IMR-90 (cell line): ENCODE data around the gene NFIX. TPM values are rescaled to one million over a fixed set of nuclear protein-coding genes. Genes with fewer than 3 reads are reported as not detected.

Source experiments
- ATAC-seq: fragments of 200-7000 bp; cut with Tn5 transposase; 2 replicates; pipeline ENCODE4 v1.9.1; 2020; ENCODE audit warnings: low read depth, mild to moderate bottlenecking, moderate library complexity
- BruUV-seq: library from RNA; stranded (reverse); fragments of 400-500 nt; replicated peaks from 2 replicates; lab custom pipeline; 2021; lab: Mats Ljungman, UMichigan
- CTCF ChIA-PET: fragments of 300-600 bp; formaldehyde crosslinking; extraction: SDS; loops from one replicate; lab custom pipeline; 2021; ENCODE audit warnings: antibody characterized with exemption; lab: Yijun Ruan, JAX
- POLR2A ChIA-PET: fragments of 300-600 bp; sonication (Branson Sonifier 250); formaldehyde crosslinking; loops from one replicate; lab custom pipeline; 2022; ENCODE audit warnings: antibody characterized with exemption; ENCODE audit not compliant: unreplicated experiment; lab: Charles Lee
- DNase-seq: peaks from one replicate; pipeline ENCODE4 v3.0.0; 2013
- H2AFZ ChIP-seq: replicated peaks from 2 replicates; pipeline ENCODE3; 2013; ENCODE audit warnings: low read length, mild to moderate bottlenecking; ENCODE audit not compliant: poor library complexity
- H2AK5ac ChIP-seq: 2 replicates; pipeline ENCODE4 v1.6.1; 2013; ENCODE audit warnings: low read depth, low read length, inconsistent platforms
- H2AK9ac ChIP-seq: replicated peaks from 2 replicates; pipeline ENCODE3; 2013; ENCODE audit warnings: mild to moderate bottlenecking, low read depth, low read length, moderate library complexity; ENCODE audit not compliant: poor library complexity
- H2BK120ac ChIP-seq: 2 replicates; pipeline ENCODE4 v1.6.1; 2013; ENCODE audit warnings: low read depth, low read length, inconsistent platforms
- H2BK15ac ChIP-seq: 3 replicates; pipeline ENCODE4 v1.6.1; 2013; ENCODE audit warnings: low read depth, low read length, inconsistent platforms
- H2BK20ac ChIP-seq: 2 replicates; pipeline ENCODE4 v1.6.1; 2013; ENCODE audit warnings: low read depth, mild to moderate bottlenecking, inconsistent platforms, low read length, moderate library complexity
- H2BK5ac ChIP-seq: 2 replicates; pipeline ENCODE4 v1.6.1; 2013; ENCODE audit warnings: mild to moderate bottlenecking, low read depth, low read length, inconsistent platforms; ENCODE audit not compliant: poor library complexity, severe bottlenecking
- H3K14ac ChIP-seq: replicated peaks from 2 replicates; pipeline ENCODE4 v1.6.1; 2013; ENCODE audit warnings: low read depth, low read length, inconsistent platforms
- H3K18ac ChIP-seq: 2 replicates; pipeline ENCODE4 v1.6.1; 2013; ENCODE audit warnings: low read depth, low read length, control low read depth
- H3K23ac ChIP-seq: 2 replicates; pipeline ENCODE4 v1.6.1; 2013; ENCODE audit warnings: low read depth, low read length, inconsistent platforms
- H3K27ac ChIP-seq: 2 replicates; pipeline ENCODE4 v1.5.1; 2013; ENCODE audit warnings: mild to moderate bottlenecking, control low read depth, low read length; ENCODE audit not compliant: insufficient read depth
- H3K27me3 ChIP-seq: 2 replicates; pipeline ENCODE4 v1.6.1; 2013; ENCODE audit warnings: low read length; ENCODE audit not compliant: control insufficient read depth, insufficient read depth
- H3K36me3 ChIP-seq: 2 replicates; pipeline ENCODE4 v1.6.1; 2013; ENCODE audit warnings: low read length, mixed read lengths; ENCODE audit not compliant: control insufficient read depth, insufficient read depth
- H3K4ac ChIP-seq: 2 replicates; pipeline ENCODE4 v1.6.1; 2013; ENCODE audit warnings: low read depth, low read length, inconsistent platforms
- H3K4me1 ChIP-seq: 2 replicates; pipeline ENCODE4 v1.6.1; 2013; ENCODE audit warnings: low read length, mixed read lengths; ENCODE audit not compliant: control insufficient read depth, insufficient read depth
- H3K4me2 ChIP-seq: 2 replicates; pipeline ENCODE4 v1.6.1; 2013; ENCODE audit warnings: low read depth, mild to moderate bottlenecking, control low read depth, low read length, moderate library complexity
- H3K4me3 ChIP-seq: 2 replicates; pipeline ENCODE4 v1.5.1; 2013; ENCODE audit warnings: low read depth, mild to moderate bottlenecking, control low read depth, low read length, moderate library complexity; ENCODE audit not compliant: insufficient read depth
- H3K56ac ChIP-seq: 2 replicates; pipeline ENCODE4 v1.6.1; 2013; ENCODE audit warnings: low read length, inconsistent platforms; ENCODE audit not compliant: insufficient read depth; ENCODE audit errors: extremely low read depth
- H3K79me1 ChIP-seq, 2 experiments: 2 replicates each; pipeline ENCODE4 v1.6.1; 2013; ENCODE audit warnings: low read length in 2 of 2, inconsistent platforms in 1 of 2, low read depth in 1 of 2
- H3K9ac ChIP-seq: 2 replicates; pipeline ENCODE4 v1.6.1; 2013; ENCODE audit warnings: low read depth, low read length, control low read depth
- H3K9me1 ChIP-seq: 2 replicates; pipeline ENCODE4 v1.6.1; 2013; ENCODE audit warnings: low read length, inconsistent platforms; ENCODE audit not compliant: insufficient read depth
- H3K9me3 ChIP-seq: 2 replicates; pipeline ENCODE4 v1.6.1; 2013; ENCODE audit warnings: low read length; ENCODE audit not compliant: control insufficient read depth, insufficient read depth
- H4K20me1 ChIP-seq: 2 replicates; pipeline ENCODE4 v1.6.1; 2013; ENCODE audit warnings: low read length, inconsistent platforms; ENCODE audit not compliant: insufficient read depth
- H4K5ac ChIP-seq: 2 replicates; pipeline ENCODE4 v1.6.1; 2013; ENCODE audit warnings: mild to moderate bottlenecking, low read depth, low read length, control low read depth
- H4K8ac ChIP-seq, 2 experiments: 2 replicates each; pipeline ENCODE4 v1.6.1; 2013; ENCODE audit warnings: low read depth in 2 of 2, low read length in 2 of 2, control low read depth in 1 of 2, inconsistent platforms in 1 of 2
- H4K91ac ChIP-seq: 2 replicates; pipeline ENCODE4 v1.6.1; 2013; ENCODE audit warnings: low read depth, low read length, inconsistent platforms; ENCODE audit not compliant: insufficient read depth
- BHLHE40 ChIP-seq: fragments of 150-350 bp; IDR thresholded peaks from 2 replicates; pipeline ENCODE4 v1.6.1; 2016; ENCODE audit warnings: mild to moderate bottlenecking, low read depth, low read length
- CHD1 ChIP-seq: IDR thresholded peaks from 2 replicates; pipeline ENCODE4 v1.6.1; 2012; ENCODE audit warnings: low read depth, low read length, improper control_type of control experiment
- CTCF ChIP-seq: conservative IDR thresholded peaks from 2 replicates; pipeline ENCODE4 v1.5.1; 2012; ENCODE audit warnings: mild to moderate bottlenecking, low read depth, low read length, improper control_type of control experiment
- ELK1 ChIP-seq: fragments of 150-350 bp; IDR thresholded peaks from 2 replicates; pipeline ENCODE4 v1.6.1; 2016; ENCODE audit warnings: low read depth, mild to moderate bottlenecking, low read length, moderate library complexity, borderline replicate concordance
- FOS ChIP-seq: fragments of 150-350 bp; IDR thresholded peaks from 2 replicates; pipeline ENCODE4 v1.6.1; 2016; ENCODE audit warnings: low read depth, low read length
- MAFK ChIP-seq: IDR thresholded peaks from 2 replicates; pipeline ENCODE4 v1.6.1; 2012; ENCODE audit warnings: low read depth, low read length, improper control_type of control experiment
- MAZ ChIP-seq: IDR thresholded peaks from 2 replicates; pipeline ENCODE4 v1.6.1; 2012; ENCODE audit warnings: low read depth, mild to moderate bottlenecking, low read length, improper control_type of control experiment, moderate library complexity, borderline replicate concordance
- MXI1 ChIP-seq: IDR thresholded peaks from 2 replicates; pipeline ENCODE4 v1.6.1; 2012; ENCODE audit warnings: low read depth, mild to moderate bottlenecking, low read length, moderate library complexity, borderline replicate concordance
- NFE2L2 ChIP-seq: fragments of 150-350 bp; IDR thresholded peaks from 2 replicates; pipeline ENCODE4 v1.6.1; 2016; ENCODE audit warnings: low read depth, mild to moderate bottlenecking, low read length
- RAD21 ChIP-seq: IDR thresholded peaks from 2 replicates; pipeline ENCODE4 v1.6.1; 2012; ENCODE audit warnings: low read length, improper control_type of control experiment
- RCOR1 ChIP-seq: IDR thresholded peaks from 2 replicates; pipeline ENCODE4 v1.6.1; 2012; ENCODE audit warnings: mild to moderate bottlenecking, low read length, improper control_type of control experiment; ENCODE audit not compliant: insufficient replicate concordance
- RFX5 ChIP-seq: IDR thresholded peaks from 2 replicates; pipeline ENCODE4 v1.8.0; 2012; ENCODE audit warnings: low read depth, mild to moderate bottlenecking, low read length, moderate library complexity
- SMC3 ChIP-seq: fragments of 150-350 bp; IDR thresholded peaks from 2 replicates; pipeline ENCODE4 v1.6.1; 2016; ENCODE audit warnings: low read depth, mild to moderate bottlenecking, antibody characterized with exemption, low read length, moderate library complexity
- USF2 ChIP-seq: fragments of 150-350 bp; IDR thresholded peaks from 2 replicates; pipeline ENCODE4 v1.6.1; 2017; ENCODE audit warnings: mild to moderate bottlenecking, antibody characterized with exemption, low read length, low read depth
- WGBS, 2 experiments: methylation state at CpG; one replicate each; pipeline versions ENCODE4 v1.1.5 to v1.1.7; 2013; ENCODE audit warnings: missing lambda C conversion rate in 2 of 2; ENCODE audit not compliant: insufficient read length in 1 of 2; ENCODE audit errors: extremely low coverage in 2 of 2; 5-methylcytosine and 5-hydroxymethylcytosine counted together
- dilution Hi-C: fragments of 300-500 bp; cut with HindIII; formaldehyde crosslinking; loops from one replicate; pipeline ENCODE4 v1.14.3; 2018; ENCODE audit warnings: low sequenced_read_pairs; ENCODE audit not compliant: unreplicated experiment
- in situ Hi-C: fragments of 300-500 bp; cut with MboI; formaldehyde crosslinking; loops from 3 replicates; pipeline ENCODE4 v1.14.3; 2019; ENCODE audit warnings: low sequenced_read_pairs, inconsistent platforms, mixed read lengths
- intact Hi-C: fragments of 100-400 bp; cut with micrococcal nuclease; formaldehyde crosslinking; loops from 2 replicates; pipeline ENCODE4 v1.10.0; 2022
- polyA plus RNA-seq, 3 experiments: library from polyadenylated mRNA; depleted of rRNA; stranded (reverse); fragments of >200 nt; gene quantifications; 2 replicates each; pipeline ENCODE4 v1.2.3, GENCODE V29; 2012; ENCODE audit warnings: low replicate concordance in 1 of 3
- total RNA-seq: library from RNA; depleted of rRNA; stranded (reverse); fragments of >200 nt; gene quantifications from 2 replicates; pipeline ENCODE4 v1.2.3, GENCODE V29; 2012

The NFIX gene
- total and polyA plus RNA-seq, 2 of the 4 experiments (the other 2 are of a cell fraction): 10.2 to 47.7 TPM

- no peak overlapping the region for H3K56ac ChIP-seq
- no peak overlapping the region for H2BK120ac ChIP-seq
- H4K8ac ChIP-seq: no peak overlapping the region
- no peak overlapping the region for H3K27ac ChIP-seq
- no peak overlapping the region for H2BK20ac ChIP-seq
- H3K18ac ChIP-seq: no peak overlapping the region
- H3K4me1 ChIP-seq: peaks cover 2% of the 10 kb centered on the region; the same call in 1 of the 2 replicates
- dilution Hi-C loops (no loop called here), in situ Hi-C loops (no loop called here), intact Hi-C loops (no loop called here)
- no peak overlapping the region for H4K91ac ChIP-seq
- no peak overlapping the region for H3K4ac ChIP-seq
- H2BK5ac ChIP-seq: no peak overlapping the region
- ATAC-seq (peak; percentile 31), DNase-seq (no peak)
- H2BK15ac ChIP-seq: no peak overlapping the region
- no peak overlapping the region for H2AK5ac ChIP-seq
- no peaks in the 10 kb centered on the region for H3K9me1 ChIP-seq
- no peak overlapping the region for H4K5ac ChIP-seq
- CTCF ChIA-PET: no interaction called here
- peaks cover 34% of the 10 kb centered on the region for H4K20me1 ChIP-seq
- no peak overlapping the region for H2AFZ ChIP-seq
- peaks cover 23 to 62% of the 10 kb centered on the region in 2 experiments for H3K79me1 ChIP-seq
- H3K4me2 ChIP-seq: no peak overlapping the region
- H3K9ac ChIP-seq: no peak overlapping the region
- no peaks in the 10 kb centered on the region for H3K9me3 ChIP-seq
- WGBS, 2 experiments: 75% methylated on average over 5 of the region's 20 CpGs; no CpG with 5 or more reads in 1 of the 2 experiments
- H3K14ac ChIP-seq: no peak overlapping the region
- no peak overlapping the region for H3K23ac ChIP-seq
- no TSS peak for BruUV-seq
- H3K36me3 ChIP-seq: peaks cover 25% of the 10 kb centered on the region
- no peaks in the 10 kb centered on the region for H3K27me3 ChIP-seq
- H3K4me3 ChIP-seq: no peak overlapping the region
- POLR2A ChIA-PET: no interaction called here
- no peak overlapping the region for H2AK9ac ChIP-seq
- TF ChIP-seq NFE2L2 (no peak), RFX5 (no peak), ELK1 (no peak), USF2 (no peak), CHD1 (no peak), BHLHE40 (no peak), RAD21 (no peak), MXI1 (no peak), FOS (no peak), RCOR1 (no peak), CTCF (no peak), MAFK (no peak), MAZ (no peak), SMC3 (no peak)
These were observed 74.4 kb downstream of the NFIX start for GRCh38 chr19:13069415-13070359.
